Peyer's patch (tissue), 4 donors: ENCODE data around the gene MRPS16.

Experiments
- POLR2A ChIP-seq, 2 donors: fragments of 450-650 bp; IDR thresholded peaks; one replicate each; pipeline ENCODE4 v1.5.1; 2017; ENCODE audit warnings: antibody characterized with exemption in 2 of 2, mild to moderate bottlenecking in 2 of 2, moderate library complexity in 2 of 2
- TF ChIP-seq, protein P1 (sequence below), 6 experiments: fragments of 450-650 bp in 4 of 6; fragments of 200-600 bp in 2 of 6; sonication (generic) in 1 of 6; IDR thresholded peaks; one replicate each; pipeline ENCODE4 v1.5.1; 2017 to 2019; ENCODE audit warnings: antibody characterized with exemption in 6 of 6, mild to moderate bottlenecking in 3 of 6, moderate library complexity in 1 of 6

DNA sequence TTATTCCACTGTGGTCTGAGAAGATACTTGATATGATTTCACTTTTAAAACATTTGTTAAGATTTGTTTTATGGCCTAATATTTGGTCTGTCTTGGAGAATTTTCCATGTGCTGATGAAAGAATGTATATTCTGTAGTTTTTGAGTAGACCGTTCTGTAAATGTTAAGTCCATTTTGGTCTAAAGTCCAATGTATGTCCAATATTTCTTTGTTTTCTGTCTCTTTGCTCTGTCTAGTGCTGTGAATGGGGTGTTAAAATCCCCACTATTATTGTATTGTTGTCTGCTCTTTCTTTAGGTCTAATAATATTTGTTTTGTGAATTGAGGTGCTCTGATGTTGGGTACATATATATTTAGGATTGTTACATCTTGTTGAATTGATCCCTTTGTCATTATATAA is 36.7 kb downstream of the MRPS16 start:
- no peak for TF ChIP-seq POLR2A (IDR thresholded peaks at IDR 0.05)
- TF ChIP-seq, protein P1, sequence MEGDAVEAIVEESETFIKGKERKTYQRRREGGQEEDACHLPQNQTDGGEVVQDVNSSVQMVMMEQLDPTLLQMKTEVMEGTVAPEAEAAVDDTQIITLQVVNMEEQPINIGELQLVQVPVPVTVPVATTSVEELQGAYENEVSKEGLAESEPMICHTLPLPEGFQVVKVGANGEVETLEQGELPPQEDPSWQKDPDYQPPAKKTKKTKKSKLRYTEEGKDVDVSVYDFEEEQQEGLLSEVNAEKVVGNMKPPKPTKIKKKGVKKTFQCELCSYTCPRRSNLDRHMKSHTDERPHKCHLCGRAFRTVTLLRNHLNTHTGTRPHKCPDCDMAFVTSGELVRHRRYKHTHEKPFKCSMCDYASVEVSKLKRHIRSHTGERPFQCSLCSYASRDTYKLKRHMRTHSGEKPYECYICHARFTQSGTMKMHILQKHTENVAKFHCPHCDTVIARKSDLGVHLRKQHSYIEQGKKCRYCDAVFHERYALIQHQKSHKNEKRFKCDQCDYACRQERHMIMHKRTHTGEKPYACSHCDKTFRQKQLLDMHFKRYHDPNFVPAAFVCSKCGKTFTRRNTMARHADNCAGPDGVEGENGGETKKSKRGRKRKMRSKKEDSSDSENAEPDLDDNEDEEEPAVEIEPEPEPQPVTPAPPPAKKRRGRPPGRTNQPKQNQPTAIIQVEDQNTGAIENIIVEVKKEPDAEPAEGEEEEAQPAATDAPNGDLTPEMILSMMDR (IDR thresholded peaks at IDR 0.05), result no peak
